SK-N-MC (cell line): ENCODE results near the gene WDR37.

ENCODE experiments used
- EZH2 ChIP-seq: fragments of 200-600 bp; sonication (generic); IDR thresholded peaks from one replicate; pipeline ENCODE4 v1.6.1; 2017; ENCODE audit warnings: antibody characterized with exemption
- FOXP2 ChIP-seq: optimal IDR thresholded peaks from 2 replicates; pipeline ENCODE3; 2011; ENCODE audit warnings: mild to moderate bottlenecking, moderate library complexity; ENCODE audit not compliant: insufficient read depth; ENCODE audit errors: extremely low read length, control extremely low read depth
- POLR2AphosphoS5 ChIP-seq: IDR thresholded peaks from 2 replicates; pipeline ENCODE4 v1.6.1; 2012; ENCODE audit warnings: mild to moderate bottlenecking, low read depth, low read length, borderline replicate concordance

DNA sequence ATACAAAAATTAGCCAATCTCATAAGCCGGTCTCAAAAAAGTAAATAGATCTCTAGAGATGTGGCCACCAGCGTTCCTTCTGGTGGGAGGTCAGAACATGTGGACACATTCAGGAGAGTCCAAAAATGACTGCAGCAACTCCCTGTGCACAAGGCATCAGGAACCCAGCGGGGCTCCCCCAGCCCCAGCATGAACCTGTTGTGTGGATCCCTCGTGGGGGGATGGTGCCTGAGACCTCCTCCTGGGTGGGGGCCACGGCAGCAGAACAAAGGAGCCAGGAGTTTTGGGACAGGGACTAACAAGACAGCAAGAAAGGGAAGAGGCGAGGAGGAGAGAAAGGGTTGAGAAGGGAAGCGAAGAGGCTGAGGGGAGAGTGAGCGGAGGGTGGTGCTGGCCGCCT is 121.8 kb downstream of the WDR37 start:
- TF ChIP-seq EZH2 (no peak), POLR2AphosphoS5 (no peak), FOXP2 (no peak)
